Common myeloid progenitor, CD34-positive (primary cell): Measurements from ENCODE around the gene TBCA. TPM values are rescaled to one million over a fixed set of nuclear protein-coding genes. Genes with fewer than 3 reads are reported as not detected.

Experiments used
- CTCF ChIA-PET: fragments of 350-600 bp; sonication (Branson Sonifier 250); formaldehyde crosslinking; loops from one replicate; lab custom pipeline; 2021; ENCODE audit warnings: antibody characterized with exemption; lab: Charles Lee
- POLR2A ChIA-PET: fragments of 350-600 bp; sonication (Branson Sonifier 250); formaldehyde crosslinking; loops from one replicate; lab custom pipeline; 2021; ENCODE audit warnings: antibody characterized with exemption; lab: Charles Lee
- DNase-seq, 3 donors: peaks; one replicate each; pipeline versions ENCODE4 v3.0.0 to v3.0.0-alpha.2; 2013
- H3K27ac ChIP-seq, 2 experiments: 1 replicate in 1 of 2; 2 replicates in 1 of 2; pipeline ENCODE4 v1.7.0; 2013; ENCODE audit warnings: inconsistent platforms in 2 of 2, low read length in 2 of 2, mild to moderate bottlenecking in 2 of 2, low read depth in 1 of 2, moderate library complexity in 1 of 2; ENCODE audit not compliant: severe bottlenecking in 2 of 2, insufficient read depth in 1 of 2, poor library complexity in 1 of 2
- H3K27me3 ChIP-seq, 5 experiments: replicated peaks in 2 of 5; 1 replicate in 3 of 5; 2 replicates in 2 of 5; pipeline versions ENCODE4 v1.6.1 to v1.7.0; 2013; ENCODE audit warnings: low read length in 4 of 5, mild to moderate bottlenecking in 2 of 5, moderate library complexity in 2 of 5, inconsistent platforms in 1 of 5; ENCODE audit not compliant: insufficient read depth in 5 of 5, control insufficient read depth in 4 of 5
- H3K36me3 ChIP-seq, 4 experiments: 1 replicate in 2 of 4; 2 replicates in 2 of 4; pipeline versions ENCODE4 v1.6.1 to v1.7.0; 2013; ENCODE audit warnings: low read length in 3 of 4, control low read depth in 1 of 4, mild to moderate bottlenecking in 1 of 4; ENCODE audit not compliant: control insufficient read depth in 4 of 4, insufficient read depth in 4 of 4
- H3K4me1 ChIP-seq, 4 experiments: 1 replicate in 3 of 4; 2 replicates in 1 of 4; pipeline versions ENCODE4 v1.6.1 to v1.7.1; 2013; ENCODE audit warnings: low read length in 3 of 4, mild to moderate bottlenecking in 3 of 4, control low read depth in 1 of 4, inconsistent platforms in 1 of 4, moderate library complexity in 1 of 4; ENCODE audit not compliant: control insufficient read depth in 4 of 4, insufficient read depth in 4 of 4; ENCODE audit errors: control extremely low read depth in 1 of 4
- H3K4me3 ChIP-seq, 7 experiments: 1 replicate in 4 of 7; 2 replicates in 3 of 7; pipeline versions ENCODE4 v1.5.1 to v1.7.0; 2013; ENCODE audit warnings: mild to moderate bottlenecking in 7 of 7, low read length in 6 of 7, moderate library complexity in 6 of 7, inconsistent platforms in 2 of 7, low read depth in 2 of 7, control low read depth in 1 of 7; ENCODE audit not compliant: insufficient read depth in 4 of 7, control insufficient read depth in 1 of 7; ENCODE audit errors: extremely low read depth in 1 of 7
- H3K9me3 ChIP-seq, 5 experiments: 1 replicate in 4 of 5; 2 replicates in 1 of 5; pipeline versions ENCODE4 v1.6.1 to v1.7.1; 2013; ENCODE audit warnings: low read length in 4 of 5, mild to moderate bottlenecking in 2 of 5, inconsistent platforms in 1 of 5, low read depth in 1 of 5, moderate library complexity in 1 of 5; ENCODE audit not compliant: control insufficient read depth in 4 of 5, insufficient read depth in 2 of 5; ENCODE audit errors: control extremely low read depth in 1 of 5
- WGBS: methylation state at CpG from one replicate; pipeline ENCODE4 v1.1.5; 2013; ENCODE audit not compliant: insufficient coverage; 5-methylcytosine and 5-hydroxymethylcytosine counted together
- polyA plus RNA-seq: library from polyadenylated mRNA; unstranded; fragments of 120-200 nt; gene quantifications from one replicate; pipeline ENCODE4 v1.2.1, GENCODE V29; 2013

TBCA gene, protein sequence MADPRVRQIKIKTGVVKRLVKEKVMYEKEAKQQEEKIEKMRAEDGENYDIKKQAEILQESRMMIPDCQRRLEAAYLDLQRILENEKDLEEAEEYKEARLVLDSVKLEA
- polyA plus RNA-seq, result 153 TPM

DNA sequence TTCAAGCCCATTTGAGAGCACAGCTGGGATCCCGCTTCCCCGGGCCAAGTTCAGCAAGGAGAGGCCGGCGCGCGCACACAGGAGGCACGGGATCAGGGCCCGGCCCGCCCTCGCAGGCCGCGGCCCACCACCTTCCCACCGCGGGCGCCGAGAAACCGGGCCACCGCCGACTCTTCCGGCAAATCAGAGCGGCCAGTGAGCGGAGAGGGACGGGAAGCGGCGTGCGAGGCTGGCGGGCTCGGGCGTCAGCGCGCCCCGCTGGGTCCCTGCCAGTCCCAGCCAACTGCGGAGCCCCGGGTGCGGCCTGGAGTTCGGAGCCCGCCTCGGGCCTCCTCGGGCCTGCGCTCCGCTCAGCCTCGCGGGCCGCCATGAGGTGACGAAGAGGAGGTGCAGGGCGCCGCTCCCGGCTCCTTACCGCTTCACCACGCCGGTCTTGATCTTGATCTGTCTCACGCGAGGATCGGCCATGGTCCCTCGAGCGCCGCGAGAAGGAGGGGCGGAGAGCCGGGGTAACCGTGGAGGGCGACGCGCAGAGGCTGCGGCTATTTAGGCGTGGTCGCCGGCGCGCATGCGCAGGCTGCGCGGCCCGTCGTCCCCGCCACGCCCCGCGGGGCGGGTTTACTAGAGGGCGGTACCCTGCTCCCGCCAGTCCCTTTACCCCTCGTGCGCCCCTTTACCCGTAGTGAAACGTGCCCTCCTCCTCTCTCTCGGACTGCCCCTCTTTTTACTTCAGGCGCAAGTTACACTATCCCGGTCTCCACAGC, at the start of gene TBCA:
Gene TBCA (minus strand): TSS at position 550 of the 764 bp plus-strand sequence. CDS start 82 bp downstream, at position 468.
- WGBS, result under 1% methylated on average over 67 of the region's 89 CpGs
- Histone ChIP-seq H3K27me3 (no peaks in the 10 kb centered on the region), H3K27ac (peak within 1 kb of the TSS; percentile 92 to 97), H3K9me3 (no peaks in the 10 kb centered on the region), H3K4me1 (peaks cover 15 to 26% (median 21%) of the 10 kb centered on the region in 4 experiments), H3K36me3 (peaks cover 0 to 15% (median 3%) of the 10 kb centered on the region in 4 experiments), H3K4me3 (peak within 1 kb of the TSS; percentile 58 to 83 (median 71))
- CTCF ChIA-PET, result no interaction called here
- POLR2A ChIA-PET, result no interaction called here
- peak; percentile 93 to 97 (median 96) for DNase-seq

DNA sequence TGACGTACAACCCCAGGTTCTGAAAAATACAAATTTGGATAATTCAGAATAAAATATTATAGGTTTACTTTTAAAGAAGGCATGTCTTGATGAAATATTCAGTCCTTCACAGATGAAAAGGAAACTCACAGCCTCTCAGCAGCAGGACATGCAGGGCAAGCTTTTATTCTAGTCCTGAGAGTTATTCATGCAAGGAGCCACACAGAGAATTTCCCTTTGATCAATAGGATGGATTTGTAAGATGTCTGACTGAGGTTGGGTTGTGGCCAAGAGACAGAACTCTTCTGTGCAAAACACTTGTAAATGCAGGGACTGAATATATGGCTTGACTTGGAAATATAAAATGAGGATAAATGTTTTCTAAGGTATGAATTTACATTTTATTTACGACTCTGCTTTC, 48.8 kb upstream of the TBCA start:
- no peak overlapping the region for H3K27ac ChIP-seq
- H3K36me3 ChIP-seq, result no peaks in the 10 kb centered on the region
- WGBS, result no CpG with 5 or more reads among the region's 2 CpGs
- no peaks in the 10 kb centered on the region for H3K4me1 ChIP-seq
- H3K4me3 ChIP-seq, result no peak overlapping the region
- peaks cover 0 to 6% (median 0%) of the 10 kb centered on the region in 5 experiments for H3K27me3 ChIP-seq
- DNase-seq, result no peak
- ChIA-PET POLR2A (no interaction called here), CTCF (no interaction called here)
- H3K9me3 ChIP-seq, result no peaks in the 10 kb centered on the region

DNA sequence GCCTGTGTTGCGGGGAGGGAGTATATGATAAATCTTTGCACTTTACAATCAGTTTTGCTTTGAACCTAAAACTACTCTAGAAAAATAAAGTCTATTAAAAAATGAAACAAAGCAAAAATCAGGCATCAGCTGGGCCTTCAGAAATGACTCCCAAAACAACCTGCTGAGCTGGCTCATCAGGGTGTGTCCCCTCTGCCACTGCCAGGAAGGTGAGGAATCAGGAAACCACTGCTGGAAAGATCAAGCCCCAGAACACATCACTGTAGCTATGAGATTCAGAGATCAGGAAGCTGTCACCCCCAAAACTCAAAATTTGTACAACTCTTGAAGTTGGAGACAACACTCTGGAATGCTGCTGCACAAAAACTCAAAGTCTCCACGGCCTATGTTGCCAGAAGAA, 40.5 kb upstream of the TBCA start:
- peaks cover 0 to 3% (median 0%) of the 10 kb centered on the region in 5 experiments for H3K9me3 ChIP-seq
- WGBS, result 100% methylated on average over 1 of the region's 2 CpGs
- no peaks in the 10 kb centered on the region for H3K36me3 ChIP-seq

GRCh38 chr5:77812926-77813589, 36.9 kb upstream of the TBCA start:
- Histone ChIP-seq H3K36me3 (no peaks in the 10 kb centered on the region), H3K9me3 (peaks cover 0 to 3% (median 0%) of the 10 kb centered on the region in 5 experiments), H3K27me3 (no peaks in the 10 kb centered on the region), H3K4me1 (no peaks in the 10 kb centered on the region), H3K4me3 (no peak overlapping the region), H3K27ac (no peak overlapping the region)
- DNase-seq, result no peak
- ChIA-PET POLR2A (no interaction called here), CTCF (no interaction called here)
- 100% methylated on average over 3 of the region's 3 CpGs for WGBS

More for the DNA sequence above, 40.5 kb upstream of the TBCA start:
- POLR2A ChIA-PET, result no interaction called here
- Histone ChIP-seq H3K27ac (no peak overlapping the region), H3K27me3 (no peaks in the 10 kb centered on the region), H3K4me3 (no peak overlapping the region), H3K4me1 (no peaks in the 10 kb centered on the region)
- DNase-seq, result no peak
- CTCF ChIA-PET, result interaction anchor here (1.0 kb wide), 1 partner anchor 15 kb away, joined by 3 read pairs; no protein-coding TSS in a partner anchor

GRCh38 chr5:77806213-77806843, 30.2 kb upstream of the TBCA start:
- Histone ChIP-seq H3K27ac (no peak overlapping the region), H3K27me3 (no peaks in the 10 kb centered on the region), H3K36me3 (no peaks in the 10 kb centered on the region), H3K4me1 (peaks cover 0 to 2% (median 0%) of the 10 kb centered on the region in 4 experiments), H3K4me3 (no peak overlapping the region), H3K9me3 (peaks cover 0 to 7% (median 0%) of the 10 kb centered on the region in 5 experiments)
- ChIA-PET POLR2A (no interaction called here), CTCF (no interaction called here)
- peak in 1 of 3 donors; percentile 8 for DNase-seq
- WGBS, result 100% methylated on average over 1 of the region's 1 CpG

GRCh38 chr5:77798456-77798855, 22.3 kb upstream of the TBCA start:
- Histone ChIP-seq H3K27ac (no peak overlapping the region), H3K27me3 (no peaks in the 10 kb centered on the region), H3K4me1 (peaks cover 0 to 12% (median 6%) of the 10 kb centered on the region in 4 experiments), H3K36me3 (no peaks in the 10 kb centered on the region), H3K9me3 (peaks cover 0 to 10% (median 0%) of the 10 kb centered on the region in 5 experiments), H3K4me3 (no peak overlapping the region)
- peak; percentile 4 to 24 (median 19) for DNase-seq
- POLR2A ChIA-PET, result interaction anchor here (0.7 kb wide), 1 partner anchor 59 kb away, joined by 3 read pairs; no protein-coding TSS in a partner anchor
- 0% methylated on average over 1 of the region's 1 CpG for WGBS
- CTCF ChIA-PET, result interaction anchor here (1.6 kb wide), 1 partner anchor 35 kb away, joined by 3 read pairs; no protein-coding TSS in a partner anchor
